K562 (cell line): ENCODE data around the gene MYB. TPM values are rescaled to one million over a fixed set of nuclear protein-coding genes. Genes with fewer than 3 reads are reported as not detected.

Source experiments
- ATF4 ChIP-seq: fragments of 450-650 bp; formaldehyde crosslinking; IDR thresholded peaks from 2 replicates; pipeline ENCODE4 v1.4.0; 2022; ENCODE audit warnings: mild to moderate bottlenecking, moderate library complexity
- CHD7 ChIP-seq: fragments of 200-600 bp; sonication (generic); IDR thresholded peaks from one replicate; pipeline ENCODE4 v1.6.1; 2012; ENCODE audit warnings: mild to moderate bottlenecking, low read depth, low read length, inconsistent platforms
- DDX20 ChIP-seq: fragments of 450-650 bp; IDR thresholded peaks from 2 replicates; pipeline ENCODE4 v1.6.1; 2016; ENCODE audit warnings: missing genetic modification characterization, low read depth, mild to moderate bottlenecking, missing compliant biosample characterization, moderate library complexity
- ETV6 ChIP-seq, 3 experiments: fragments of 150-350 bp in 1 of 3; sonication (generic) in 1 of 3; formaldehyde crosslinking in 1 of 3; IDR thresholded peaks; 2 replicates each; pipeline versions ENCODE4 v1.6.1 to v1.8.0; 2014 to 2022; ENCODE audit warnings: borderline replicate concordance in 2 of 3, low read depth in 2 of 3, antibody characterized with exemption in 1 of 3, low read length in 1 of 3, mild to moderate bottlenecking in 1 of 3, missing genetic modification reagents in 1 of 3
- JUN ChIP-seq, 2 experiments: sonication (generic) in 1 of 2; formaldehyde crosslinking in 1 of 2; IDR thresholded peaks; 2 replicates each; pipeline versions ENCODE4 v1.6.1 to v1.8.0; 2012 to 2022; ENCODE audit warnings: borderline replicate concordance in 2 of 2, mild to moderate bottlenecking in 2 of 2, improper control_type of control experiment in 1 of 2, low read depth in 1 of 2, low read length in 1 of 2, missing genetic modification reagents in 1 of 2
- RBM14 ChIP-seq: fragments of 200-400 bp; formaldehyde crosslinking; IDR thresholded peaks from 2 replicates; pipeline ENCODE4 v1.6.1; 2018; ENCODE audit warnings: low read depth, mild to moderate bottlenecking, low read length, moderate library complexity, borderline replicate concordance; ENCODE audit not compliant: insufficient read depth
- polyA plus RNA-seq, 8 experiments: library from polyadenylated mRNA; depleted of rRNA in 4 of 8; stranded (reverse) in 5 of 8; unstranded in 3 of 8; fragments of >200 nt; fragmentation: Nextera tagmentation in 2 of 8; fragmentation: Illumina TruSeq in 1 of 8; extraction: Ambion mirVana in 2 of 8; extraction: Trizol in 1 of 8; gene quantifications; 2 replicates each; pipeline versions ENCODE4 v1.2.1 to v1.2.3, GENCODE V29; 2011 to 2014; ENCODE audit warnings: inconsistent platforms in 1 of 8, missing spikeins in 1 of 8
- total RNA-seq, 7 experiments: library from RNA; depleted of rRNA in 6 of 7; stranded (reverse); fragments of >200 nt in 6 of 7; fragmentation: Illumina TruSeq in 2 of 7; extraction: Trizol in 2 of 7; gene quantifications; 2 replicates each; pipeline versions ENCODE4 v1.2.1 to v1.2.3, GENCODE V29; 2011 to 2021; ENCODE audit warnings: low replicate concordance in 1 of 7
- TF ChIP-seq, protein P1 (sequence below): fragments of 200-800 bp; sonication (Bioruptor generic); IDR thresholded peaks from 2 replicates; pipeline ENCODE4 v1.6.1; 2017; ENCODE audit warnings: missing genetic modification characterization, missing compliant biosample characterization
- TF ChIP-seq, protein P2 (sequence below): fragments of 250-450 bp; sonication (Bioruptor Pico); IDR thresholded peaks from 2 replicates; pipeline ENCODE4 v1.5.0; 2021

Gene MYB
- total and polyA plus RNA-seq, 9 of the 15 experiments (the other 6 are each of a cell fraction or from before 2014, with no cell fraction given) = 35.8 to 218 (median 140) TPM

- TF ChIP-seq CHD7 = no peak
- no peak for TF ChIP-seq RBM14
- 0 out of 2 replicates have a peak, but pooled peaks have one; percentile 5 for TF ChIP-seq JUN (IDR thresholded peaks at IDR 0.05; ENCODE audit: borderline replicate concordance, low read depth, low read length)
- no peak for TF ChIP-seq JUN (CRISPR knock-in tag; IDR thresholded peaks at IDR 0.05; ENCODE audit: borderline replicate concordance)
- TF ChIP-seq ATF4 (CRISPR knock-in tag) = no peak
- no peak for TF ChIP-seq ETV6 (IDR thresholded peaks at IDR 0.05; ENCODE audit: borderline replicate concordance in 1 of 2, low read depth in 2 of 2, low read length in 1 of 2)
- no peak for TF ChIP-seq ETV6 (CRISPR knock-in tag; IDR thresholded peaks at IDR 0.05; ENCODE audit: borderline replicate concordance)
- TF ChIP-seq, protein P1, sequence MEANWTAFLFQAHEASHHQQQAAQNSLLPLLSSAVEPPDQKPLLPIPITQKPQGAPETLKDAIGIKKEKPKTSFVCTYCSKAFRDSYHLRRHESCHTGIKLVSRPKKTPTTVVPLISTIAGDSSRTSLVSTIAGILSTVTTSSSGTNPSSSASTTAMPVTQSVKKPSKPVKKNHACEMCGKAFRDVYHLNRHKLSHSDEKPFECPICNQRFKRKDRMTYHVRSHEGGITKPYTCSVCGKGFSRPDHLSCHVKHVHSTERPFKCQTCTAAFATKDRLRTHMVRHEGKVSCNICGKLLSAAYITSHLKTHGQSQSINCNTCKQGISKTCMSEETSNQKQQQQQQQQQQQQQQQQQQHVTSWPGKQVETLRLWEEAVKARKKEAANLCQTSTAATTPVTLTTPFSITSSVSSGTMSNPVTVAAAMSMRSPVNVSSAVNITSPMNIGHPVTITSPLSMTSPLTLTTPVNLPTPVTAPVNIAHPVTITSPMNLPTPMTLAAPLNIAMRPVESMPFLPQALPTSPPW = peak; percentile 32; the same call in 1 of the 2 replicates
- TF ChIP-seq, protein P2, sequence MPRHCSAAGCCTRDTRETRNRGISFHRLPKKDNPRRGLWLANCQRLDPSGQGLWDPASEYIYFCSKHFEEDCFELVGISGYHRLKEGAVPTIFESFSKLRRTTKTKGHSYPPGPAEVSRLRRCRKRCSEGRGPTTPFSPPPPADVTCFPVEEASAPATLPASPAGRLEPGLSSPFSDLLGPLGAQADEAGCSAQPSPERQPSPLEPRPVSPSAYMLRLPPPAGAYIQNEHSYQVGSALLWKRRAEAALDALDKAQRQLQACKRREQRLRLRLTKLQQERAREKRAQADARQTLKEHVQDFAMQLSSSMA (CRISPR knock-in tag) = no peak
- peak; percentile 50; the same call in 1 of the 2 replicates for TF ChIP-seq DDX20 (tag)
Measured at GRCh38 chr6:135230711-135231468, 49.8 kb downstream of the MYB start (continued).
